A673 (cell line): ENCODE results near the gene CARMIL1. TPM values are rescaled to one million over a fixed set of nuclear protein-coding genes. Genes with fewer than 3 reads are reported as not detected.

Experiments
- BruUV-seq: library from RNA; stranded (reverse); fragments of 400-500 nt; replicated peaks from 2 replicates; lab custom pipeline; 2021; lab: Mats Ljungman, UMichigan
- CTCF ChIA-PET: fragments of 300-600 bp; sonication (Branson Sonifier 250); formaldehyde crosslinking; loops from one replicate; lab custom pipeline; 2022; ENCODE audit warnings: antibody characterized with exemption; lab: Charles Lee
- POLR2A ChIA-PET: fragments of 300-600 bp; sonication (Branson Sonifier 250); formaldehyde crosslinking; loops from one replicate; lab custom pipeline; 2022; ENCODE audit warnings: antibody characterized with exemption; ENCODE audit not compliant: low non-redundant PET; lab: Charles Lee
- DNase-seq: peaks from one replicate; pipeline ENCODE4 v3.0.0-alpha.2; 2015; ENCODE audit warnings: low spot score
- H3K27ac ChIP-seq: fragments of 200-600 bp; sonication (generic); 2 replicates; pipeline ENCODE4 v1.5.1; 2016; ENCODE audit warnings: mixed run types, low read depth, mild to moderate bottlenecking, mixed read lengths, antibody characterized with exemption, low read length; ENCODE audit not compliant: poor library complexity, severe bottlenecking
- H3K27me3 ChIP-seq: fragments of 200-600 bp; sonication (generic); replicated peaks from 2 replicates; pipeline ENCODE4 v1.6.1; 2017; ENCODE audit warnings: mixed run types, low read depth, mild to moderate bottlenecking, mixed read lengths, antibody characterized with exemption, low read length; ENCODE audit not compliant: insufficient read depth, poor library complexity
- H3K36me3 ChIP-seq: fragments of 200-600 bp; sonication (generic); 2 replicates; pipeline ENCODE4 v1.6.1; 2016; ENCODE audit warnings: mixed run types, mild to moderate bottlenecking, mixed read lengths, antibody characterized with exemption, low read length; ENCODE audit not compliant: insufficient read depth, poor library complexity, severe bottlenecking
- H3K4me1 ChIP-seq: fragments of 200-600 bp; sonication (generic); 2 replicates; pipeline ENCODE4 v1.6.1; 2017; ENCODE audit warnings: mixed run types, mild to moderate bottlenecking, mixed read lengths, antibody characterized with exemption, low read length; ENCODE audit not compliant: insufficient read depth, poor library complexity, severe bottlenecking
- H3K4me3 ChIP-seq: fragments of 200-600 bp; sonication (generic); 2 replicates; pipeline ENCODE4 v1.5.1; 2016; ENCODE audit warnings: low read depth, mixed run types, mild to moderate bottlenecking, mixed read lengths, low read length; ENCODE audit not compliant: poor library complexity, severe bottlenecking
- H3K9me3 ChIP-seq: fragments of 200-600 bp; sonication (generic); 2 replicates; pipeline ENCODE4 v1.6.1; 2016; ENCODE audit warnings: mixed run types, low read depth, mild to moderate bottlenecking, mixed read lengths, antibody characterized with exemption, low read length; ENCODE audit not compliant: poor library complexity, severe bottlenecking
- CTCF ChIP-seq: fragments of 300-800, 200-600 bp; sonication (generic); conservative IDR thresholded peaks from 2 replicates; pipeline ENCODE4 v1.5.1; 2017; ENCODE audit warnings: low read depth, mild to moderate bottlenecking, antibody characterized with exemption, low read length, moderate library complexity, mixed read lengths
- EZH2 ChIP-seq: fragments of 200-600 bp; sonication (generic); IDR thresholded peaks from 2 replicates; pipeline ENCODE4 v1.6.1; 2017; ENCODE audit warnings: borderline replicate concordance, low read depth, mild to moderate bottlenecking, mixed read lengths, antibody characterized with exemption, low read length; ENCODE audit not compliant: poor library complexity, severe bottlenecking
- intact Hi-C: fragments of 100-400 bp; cut with micrococcal nuclease; formaldehyde crosslinking; loops from one replicate; pipeline ENCODE4 v1.10.0; 2022; ENCODE audit not compliant: unreplicated experiment
- total RNA-seq: library from RNA; stranded (reverse); gene quantifications from 2 replicates; pipeline ENCODE4 v1.2.3, GENCODE V29; 2021

Gene CARMIL1
- total RNA-seq, 1 experiment from 2014 or later = 7.2 TPM

GRCh38 chr6:25343984-25344383 is 64.8 kb downstream of the CARMIL1 start:
- intact Hi-C loops = no loop called here
- ChIA-PET POLR2A (no interaction called here), CTCF (no interaction called here)
- no TSS peak for BruUV-seq
- no peaks in the 10 kb centered on the region for H3K9me3 ChIP-seq
- no peaks in the 10 kb centered on the region for H3K36me3 ChIP-seq
- peaks cover 33% of the 10 kb centered on the region for H3K4me1 ChIP-seq
- no peak for TF ChIP-seq CTCF
- H3K27ac ChIP-seq = no peak overlapping the region
- no peak for DNase-seq
- no peaks in the 10 kb centered on the region for H3K27me3 ChIP-seq
- no peak overlapping the region for H3K4me3 ChIP-seq

GRCh38 chr6:25344827-25345226 is 65.7 kb downstream of the CARMIL1 start:
- POLR2A ChIA-PET = no interaction called here
- H3K27ac ChIP-seq = no peak overlapping the region
- H3K4me1 ChIP-seq = peaks cover 33% of the 10 kb centered on the region
- H3K27me3 ChIP-seq = no peaks in the 10 kb centered on the region
- H3K36me3 ChIP-seq = no peaks in the 10 kb centered on the region
- BruUV-seq = no TSS peak
- TF ChIP-seq EZH2 (no peak), CTCF (no peak)
- DNase-seq = no peak
- no peaks in the 10 kb centered on the region for H3K9me3 ChIP-seq
- CTCF ChIA-PET = no interaction called here
- intact Hi-C loops = no loop called here
- H3K4me3 ChIP-seq = no peak overlapping the region

- intact Hi-C loops = no loop called here
- H3K4me1 ChIP-seq = peaks cover 28% of the 10 kb centered on the region
- H3K36me3 ChIP-seq = no peaks in the 10 kb centered on the region
- POLR2A ChIA-PET = no interaction called here
- BruUV-seq = no TSS peak
- H3K27me3 ChIP-seq = no peaks in the 10 kb centered on the region
- CTCF ChIA-PET = no interaction called here
- H3K9me3 ChIP-seq = no peaks in the 10 kb centered on the region
- TF ChIP-seq CTCF = no peak
- TF ChIP-seq EZH2 = no peak
- DNase-seq = no peak
- no peak overlapping the region for H3K4me3 ChIP-seq
- no peak overlapping the region for H3K27ac ChIP-seq
Observed at GRCh38 chr6:25346064-25346463, 66.9 kb downstream of the CARMIL1 start.
